NCI-H2196 treated with DMSO at 0.1 percent for 48 hours (cell line): ENCODE results near the gene BID.

Experiments
- DNase-seq: peaks from one replicate; lab custom pipeline; 2025; ENCODE audit not compliant: unreplicated experiment; lab: John Stamatoyannopoulos, UW

Gene BID

DNA sequence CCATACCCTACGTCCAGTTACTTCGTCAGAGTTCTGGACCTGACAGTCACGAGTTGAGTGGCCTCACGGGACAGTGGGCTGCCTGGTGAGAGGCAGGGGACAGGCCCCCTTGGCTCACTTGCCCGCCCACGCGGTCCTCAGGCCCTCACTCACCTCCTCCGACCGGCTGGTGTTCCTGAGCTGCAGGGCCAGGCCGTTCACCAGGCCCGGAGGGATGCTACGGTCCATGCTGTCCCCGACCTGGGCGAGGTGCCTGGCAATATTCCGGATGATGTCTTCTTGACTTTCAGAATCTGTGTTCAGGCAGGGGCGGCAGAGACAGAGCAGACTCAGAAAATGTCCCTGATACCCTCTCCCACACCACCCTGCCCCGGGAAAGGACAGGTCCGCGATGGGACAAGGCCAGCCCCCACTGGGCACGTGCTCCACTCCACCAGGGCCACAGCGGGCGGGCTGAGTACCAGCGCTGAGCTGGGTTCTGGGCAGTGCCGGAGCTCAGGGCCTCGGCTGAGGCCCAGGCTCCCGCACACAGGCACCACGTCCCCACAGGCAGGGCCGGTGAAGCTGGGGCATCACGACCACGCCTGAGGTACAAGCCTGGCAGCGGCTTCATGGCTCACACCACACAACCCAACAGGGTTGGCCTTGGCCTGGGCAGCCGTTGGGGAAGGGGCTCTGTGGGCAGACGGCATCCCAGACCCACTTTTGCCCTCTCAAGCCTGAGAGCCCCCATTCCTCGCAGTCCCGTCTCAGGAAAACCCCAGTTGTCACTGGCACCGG lies 34.9 kb downstream of the BID start:
- no peak for DNase-seq

GRCh38 chr22:17738386-17739128 lies 35.7 kb downstream of the BID start:
- no peak for DNase-seq

GRCh38 chr22:17734187-17734586 lies 40.1 kb downstream of the BID start:
- DNase-seq = no peak

GRCh38 chr22:17733466-17733865 lies 40.8 kb downstream of the BID start:
- DNase-seq = no peak

DNA sequence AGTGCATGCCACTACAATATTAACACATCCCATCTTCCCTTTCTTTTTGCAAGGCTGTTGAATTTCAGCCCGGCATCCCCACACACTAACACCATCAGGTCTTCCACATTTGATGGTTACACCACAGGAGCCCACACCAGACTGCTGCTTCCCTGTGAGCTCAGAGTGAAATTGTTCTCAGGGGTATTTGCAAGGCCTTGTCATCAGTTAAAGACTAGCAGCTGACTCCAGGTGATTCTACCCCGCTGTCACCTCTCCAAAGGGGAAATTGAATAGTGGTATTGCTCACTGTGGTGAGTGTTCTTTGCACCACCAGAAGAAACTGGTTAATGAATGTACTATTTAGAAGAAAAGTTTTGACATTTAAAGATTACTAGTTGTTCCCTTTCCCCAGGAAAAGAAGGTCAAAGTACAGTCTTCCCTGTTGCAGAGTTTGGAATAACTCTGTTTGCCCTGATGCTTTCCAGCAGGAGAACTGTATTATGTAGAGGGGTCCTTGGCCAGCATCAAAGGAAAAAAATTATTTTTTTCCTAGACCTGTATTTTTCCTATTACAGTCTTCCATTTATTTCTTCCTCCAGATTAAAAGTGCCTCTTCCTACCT lies 41.9 kb downstream of the BID start:
- no peak for DNase-seq

- DNase-seq = no peak
Measured at GRCh38 chr22:17729561-17729960, 44.7 kb downstream of the BID start.

DNA sequence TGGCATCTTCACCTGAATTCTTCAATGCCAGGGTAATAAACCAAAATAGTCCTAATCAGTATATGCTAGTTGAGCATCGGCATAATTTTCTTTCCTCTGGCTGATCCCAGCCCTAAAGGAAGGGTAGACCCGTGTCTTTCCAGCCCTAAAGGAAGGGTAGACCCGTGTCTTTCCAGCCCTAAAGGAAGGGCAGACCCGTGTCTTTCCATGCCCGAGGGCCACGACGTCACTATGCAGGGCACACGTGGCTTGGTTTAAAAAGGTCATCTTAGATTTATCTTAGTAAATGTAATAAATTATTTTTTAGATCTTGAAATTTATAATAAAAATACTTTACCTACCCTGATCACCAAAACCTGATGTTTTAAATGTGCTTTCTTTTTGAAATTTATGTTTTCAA lies 45.5 kb downstream of the BID start:
- DNase-seq = no peak

GRCh38 chr22:17726928-17727897 lies 47.1 kb downstream of the BID start:
- DNase-seq = no peak

DNA sequence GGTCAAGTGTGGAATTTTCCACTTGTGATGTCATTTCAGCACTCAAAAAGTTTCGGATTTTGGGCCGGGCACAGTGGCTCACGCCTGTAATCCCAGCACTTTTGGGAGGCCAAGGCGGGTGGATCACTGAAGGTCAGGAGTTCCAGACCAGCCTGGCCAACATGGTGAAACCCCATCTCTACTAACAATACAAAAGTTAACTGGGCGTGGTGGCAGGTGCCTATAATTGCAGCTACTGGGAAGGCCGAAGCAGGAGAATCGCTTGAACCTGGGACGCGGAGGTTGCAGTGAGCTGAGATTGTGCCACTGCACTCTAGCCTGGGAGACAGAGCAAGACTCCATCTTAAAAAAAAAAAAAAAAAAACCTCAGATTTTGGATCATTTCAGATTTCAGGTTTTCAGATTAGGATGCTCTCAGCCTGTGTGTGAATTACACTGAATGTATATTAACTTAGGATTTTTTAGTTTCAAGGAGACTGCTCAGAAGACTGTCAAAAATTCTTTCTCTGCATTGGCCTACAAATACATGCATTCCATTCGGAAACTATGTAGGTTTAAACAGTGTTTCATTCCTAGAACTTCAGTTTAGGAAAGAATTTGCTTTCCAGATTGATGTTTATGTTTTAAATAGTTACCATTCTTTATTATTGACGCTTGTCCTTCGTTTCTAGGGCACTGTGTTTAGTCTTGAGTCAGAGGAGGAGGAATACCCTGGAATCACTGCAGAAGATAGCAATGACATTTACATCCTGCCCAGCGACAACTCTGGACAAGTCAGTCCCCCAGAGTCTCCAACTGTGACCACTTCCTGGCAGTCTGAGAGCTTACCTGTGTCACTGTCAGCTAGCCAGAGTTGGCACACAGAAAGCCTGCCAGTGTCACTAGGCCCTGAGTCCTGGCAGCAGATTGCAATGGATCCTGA lies 48.0 kb downstream of the BID start:
- DNase-seq = no peak

DNA sequence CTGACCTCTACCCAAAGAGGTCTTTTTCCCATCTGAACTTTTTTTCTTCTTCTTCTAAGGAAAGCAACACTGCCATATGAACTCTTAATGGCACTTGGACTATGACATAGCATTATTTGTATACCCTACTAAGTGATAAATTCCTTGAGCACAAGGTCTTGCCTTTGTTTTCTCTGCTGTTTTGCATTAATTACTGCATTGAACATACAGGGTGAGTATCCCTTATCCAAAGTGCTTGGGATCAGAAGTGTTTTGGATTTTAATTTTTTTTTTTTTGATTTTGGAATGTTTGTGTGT lies 48.8 kb downstream of the BID start:
- DNase-seq = no peak

GRCh38 chr22:17724678-17725499 lies 49.4 kb downstream of the BID start:
- no peak for DNase-seq

DNA sequence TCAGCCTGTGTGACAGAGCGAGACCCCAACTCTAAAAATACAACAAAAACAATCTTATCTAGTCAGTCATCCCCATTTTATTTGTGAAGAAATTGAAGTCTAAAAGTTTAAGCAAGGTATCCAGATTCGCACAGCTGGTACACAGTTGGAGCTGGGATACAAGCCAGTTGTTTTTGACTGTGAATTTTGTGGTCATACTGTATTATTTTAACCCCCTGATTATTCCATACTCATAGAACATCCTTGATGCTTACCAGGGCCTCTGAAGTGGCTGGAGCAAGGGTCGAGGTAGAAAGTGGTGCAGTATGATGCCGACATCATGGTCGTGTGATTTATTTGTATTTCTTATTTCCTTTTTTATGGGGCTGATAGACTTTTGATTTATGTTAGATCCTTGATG lies 50.0 kb downstream of the BID start:
- no peak for DNase-seq

DNA sequence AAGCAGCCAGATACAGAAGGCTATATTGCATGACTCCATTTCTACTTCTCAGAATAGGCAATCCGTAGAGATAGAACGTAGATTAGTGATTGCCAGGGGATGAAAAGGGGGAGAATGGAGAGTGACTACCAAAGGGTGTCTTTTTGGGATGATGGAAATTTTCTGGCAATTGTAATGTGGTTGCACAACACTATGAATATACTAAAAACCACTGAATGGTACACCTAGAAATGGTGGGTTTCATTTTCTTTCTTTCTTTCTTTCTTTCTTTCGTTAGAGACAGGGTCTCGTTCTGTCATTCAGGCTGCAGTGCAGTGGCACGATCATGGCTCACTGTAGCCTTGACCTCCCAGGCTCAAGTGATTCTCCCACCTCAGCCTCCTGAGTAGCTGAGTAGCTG lies 54.4 kb downstream of the BID start:
- no peak for DNase-seq

DNA sequence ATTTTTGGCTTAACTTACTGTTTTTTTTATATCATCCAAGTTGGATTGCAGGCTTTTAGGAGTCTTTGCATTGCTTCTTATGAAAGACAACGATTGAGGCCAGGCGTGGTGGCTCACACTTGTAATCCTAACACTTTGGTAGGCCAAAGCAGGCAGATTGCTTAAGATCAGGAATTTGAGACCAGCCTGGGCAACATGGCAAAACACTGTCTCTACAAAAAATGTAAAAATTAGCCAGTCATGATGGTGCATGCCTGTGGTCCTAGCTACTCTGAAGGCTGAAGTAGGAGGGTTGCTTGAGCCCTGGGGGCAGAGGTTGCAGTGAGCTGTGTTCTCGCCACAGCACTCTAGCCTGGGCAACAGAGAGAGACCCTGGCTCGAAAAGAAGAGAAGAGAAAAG lies 56.6 kb downstream of the BID start:
- DNase-seq = no peak

DNA sequence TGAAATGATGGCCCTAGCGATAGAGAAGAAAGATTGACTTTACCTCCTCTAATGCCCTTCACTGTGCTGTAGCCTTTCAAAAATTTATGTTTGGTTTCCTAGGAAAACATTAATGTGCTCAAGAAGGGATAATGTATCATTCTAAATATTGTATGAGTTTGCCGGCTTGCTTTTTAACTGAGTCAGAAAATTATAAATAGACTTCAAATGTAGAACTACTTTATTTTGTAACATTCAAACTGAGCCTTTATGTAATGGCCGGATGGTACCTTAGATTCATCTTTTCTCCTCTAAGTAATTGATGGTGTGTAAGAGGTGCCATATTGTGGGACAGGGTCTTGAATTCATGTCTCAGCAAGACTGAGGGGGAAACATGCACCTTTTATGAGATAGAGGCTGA lies 57.7 kb downstream of the BID start:
- no peak for DNase-seq

DNA sequence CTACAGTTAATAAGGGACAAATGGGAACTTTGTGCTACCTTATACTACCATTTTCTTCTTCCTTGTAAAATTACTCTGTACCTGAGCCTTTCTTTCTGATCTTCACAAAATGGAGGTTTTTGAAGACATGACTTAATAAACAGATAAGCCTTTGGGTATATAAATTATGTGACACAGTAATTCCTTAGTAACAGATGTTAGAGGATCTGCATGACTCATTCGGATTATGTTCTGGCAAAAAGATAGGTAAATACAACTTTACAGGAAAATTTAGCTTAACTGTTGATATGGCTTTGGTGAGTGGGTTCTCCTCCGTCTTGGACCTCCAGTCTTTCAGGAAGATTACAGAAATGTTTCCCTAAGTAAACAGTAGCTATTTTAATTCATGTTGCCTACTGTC lies 61.8 kb downstream of the BID start:
- no peak for DNase-seq

GRCh38 chr22:17710023-17710422 lies 64.2 kb downstream of the BID start:
- DNase-seq = no peak

GRCh38 chr22:17707526-17707925 lies 66.7 kb downstream of the BID start:
- no peak for DNase-seq

DNA sequence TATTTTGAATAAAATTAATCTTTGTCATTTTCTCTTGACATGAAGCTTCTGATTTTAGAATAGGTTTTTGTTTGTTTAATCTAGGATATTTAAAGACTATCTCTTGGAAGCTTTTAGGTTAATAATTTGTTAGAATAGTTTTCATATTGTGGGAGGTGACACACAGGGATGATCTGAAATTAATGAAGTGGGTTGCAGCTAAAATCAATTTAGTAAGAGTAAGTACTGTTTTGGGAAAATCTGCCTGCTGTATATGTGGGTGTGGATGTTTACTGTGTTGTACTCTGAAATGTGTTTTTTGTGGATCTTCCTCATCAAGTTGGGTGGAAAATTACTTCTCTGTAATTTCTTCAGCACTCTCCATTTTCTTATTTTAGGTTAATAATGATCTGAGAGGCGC lies 67.3 kb downstream of the BID start:
- no peak for DNase-seq
